Colonic mucosa (tissue), 4 donors: ENCODE results near the gene CDK4. TPM values are rescaled to one million over a fixed set of nuclear protein-coding genes. Genes with fewer than 3 reads are reported as not detected.

Experiments used
- DNase-seq: peaks from one replicate; pipeline ENCODE4 v3.0.0-alpha.2; 2020
- H3K27ac ChIP-seq: fragments of 200-600 bp; one replicate; pipeline ENCODE4 v1.8.0; 2021
- H3K27me3 ChIP-seq: fragments of 200-600 bp; one replicate; pipeline ENCODE4 v1.8.0; 2021
- H3K36me3 ChIP-seq: fragments of 200-600 bp; one replicate; pipeline ENCODE4 v1.8.0; 2021
- H3K4me1 ChIP-seq: fragments of 200-600 bp; one replicate; pipeline ENCODE4 v1.8.0; 2021; ENCODE audit warnings: mild to moderate bottlenecking
- H3K4me3 ChIP-seq: fragments of 200-600 bp; one replicate; pipeline ENCODE4 v1.8.0; 2021
- H3K9ac ChIP-seq, 2 donors: one replicate each; pipeline ENCODE4 v1.7.0; 2013; ENCODE audit warnings: control low read depth in 2 of 2, low read depth in 2 of 2, low read length in 2 of 2
- H3K9me3 ChIP-seq: fragments of 200-600 bp; one replicate; pipeline ENCODE4 v1.8.0; 2021
- intact Hi-C: fragments of 100-400 bp; cut with DNase I; formaldehyde crosslinking; loops from one replicate; pipeline ENCODE4 v1.14.1; 2022
- total RNA-seq, 2 donors: library from RNA; stranded (reverse); fragmentation: NEBNext Ultra II Directional in 1 of 2; extraction: Animal tissue kit (Norgen Biotek cat#: 25700) in 1 of 2; gene quantifications; one replicate each; pipeline ENCODE4 v1.2.1, GENCODE V29; 2021
- TF ChIP-seq, protein P1 (sequence below): fragments of 200-600 bp; IDR thresholded peaks from one replicate; pipeline ENCODE4 v1.8.0; 2022; ENCODE audit warnings: antibody characterized with exemption, mild to moderate bottlenecking
- donor health status: healthy.
- donor health status: DM: no; HTN: no; CAD: no.
- donor health status: DM: no; HTN: no; CAD: no.

CDK4 gene
- 100 to 1,000 TPM in 1 of 2 donors, 10 to 100 TPM in 1; 45.7 to 121 TPM for total RNA-seq

DNA sequence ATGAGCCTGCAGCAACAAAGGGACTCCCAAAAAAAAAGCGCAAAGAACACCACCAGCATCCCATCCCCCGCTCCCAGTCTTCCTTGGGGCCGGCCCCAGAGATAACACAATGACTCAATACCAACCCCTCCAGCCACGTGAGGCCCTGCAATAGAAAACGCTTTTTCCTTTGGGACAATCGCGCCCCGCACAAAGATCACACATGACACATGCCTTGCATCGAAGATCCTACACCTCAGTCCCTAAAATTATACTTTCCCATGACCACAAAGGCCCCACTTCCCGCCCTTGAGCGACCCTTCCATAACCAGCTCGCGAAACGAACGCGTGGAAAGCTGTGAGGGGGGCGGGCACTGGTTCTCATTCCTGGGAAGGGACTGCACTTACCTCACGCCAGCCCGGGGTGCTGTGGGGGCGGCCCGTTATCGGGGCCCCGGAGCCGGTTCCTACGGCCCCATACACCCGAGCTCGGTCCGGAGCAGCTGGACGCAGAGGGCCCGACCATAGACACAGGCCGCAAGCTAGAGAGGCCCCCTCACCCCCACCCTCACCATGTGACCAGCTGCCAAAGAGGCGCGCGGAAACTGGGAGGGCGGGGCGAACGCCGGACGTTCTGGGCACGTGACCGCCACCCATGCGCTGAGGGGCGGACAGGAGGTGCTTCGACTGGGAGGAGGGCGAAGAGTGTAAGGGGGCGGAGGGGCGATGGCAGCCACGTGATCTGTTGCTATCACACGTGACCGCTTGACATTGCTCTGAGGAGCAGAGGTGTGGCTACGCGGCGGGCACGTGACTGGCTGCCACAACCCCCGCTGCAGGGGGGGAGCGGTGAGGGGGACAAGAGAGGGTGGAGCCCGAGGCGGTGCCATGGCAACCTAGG is at the start of gene CDK4:
Gene CDK4, minus strand, starts transcription at position 523 of the 880 bp plus-strand sequence. CDS start 593 bp downstream, outside the sequence.
- no peaks in the 10 kb centered on the region for H3K27me3 ChIP-seq
- peaks cover 6% of the 10 kb centered on the region for H3K36me3 ChIP-seq
- no peaks in the 10 kb centered on the region for H3K4me1 ChIP-seq
- H3K27ac ChIP-seq, result peak within 1 kb of the TSS; percentile 64
- peak within 1 kb of the TSS; percentile 74 to 84 for H3K9ac ChIP-seq
- intact Hi-C loops, result no loop called here
- no peaks in the 10 kb centered on the region for H3K9me3 ChIP-seq
- peak within 1 kb of the TSS; percentile 73 for H3K4me3 ChIP-seq
- peak; percentile 98 for DNase-seq
- TF ChIP-seq, protein P1, sequence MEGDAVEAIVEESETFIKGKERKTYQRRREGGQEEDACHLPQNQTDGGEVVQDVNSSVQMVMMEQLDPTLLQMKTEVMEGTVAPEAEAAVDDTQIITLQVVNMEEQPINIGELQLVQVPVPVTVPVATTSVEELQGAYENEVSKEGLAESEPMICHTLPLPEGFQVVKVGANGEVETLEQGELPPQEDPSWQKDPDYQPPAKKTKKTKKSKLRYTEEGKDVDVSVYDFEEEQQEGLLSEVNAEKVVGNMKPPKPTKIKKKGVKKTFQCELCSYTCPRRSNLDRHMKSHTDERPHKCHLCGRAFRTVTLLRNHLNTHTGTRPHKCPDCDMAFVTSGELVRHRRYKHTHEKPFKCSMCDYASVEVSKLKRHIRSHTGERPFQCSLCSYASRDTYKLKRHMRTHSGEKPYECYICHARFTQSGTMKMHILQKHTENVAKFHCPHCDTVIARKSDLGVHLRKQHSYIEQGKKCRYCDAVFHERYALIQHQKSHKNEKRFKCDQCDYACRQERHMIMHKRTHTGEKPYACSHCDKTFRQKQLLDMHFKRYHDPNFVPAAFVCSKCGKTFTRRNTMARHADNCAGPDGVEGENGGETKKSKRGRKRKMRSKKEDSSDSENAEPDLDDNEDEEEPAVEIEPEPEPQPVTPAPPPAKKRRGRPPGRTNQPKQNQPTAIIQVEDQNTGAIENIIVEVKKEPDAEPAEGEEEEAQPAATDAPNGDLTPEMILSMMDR, result no peak

DNA sequence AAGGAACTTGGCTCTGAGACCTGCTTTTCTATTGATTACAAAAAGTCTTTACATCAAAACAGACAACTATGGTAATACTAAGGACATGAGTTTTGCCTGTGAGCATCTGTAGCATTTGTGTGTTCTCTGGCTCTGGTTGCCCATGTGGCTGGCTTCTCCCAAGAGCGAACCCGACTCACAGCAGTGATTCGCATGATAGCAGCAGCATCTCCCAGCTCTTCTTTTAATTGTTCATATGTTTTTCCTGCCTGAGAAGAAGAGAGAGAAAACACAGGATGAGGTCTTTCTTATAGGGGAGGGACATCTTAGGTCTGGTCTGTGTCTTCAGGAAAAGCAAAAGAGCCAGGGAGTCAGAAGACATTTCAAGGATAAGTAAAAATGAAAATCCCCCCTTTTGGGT is 48.9 kb upstream of the CDK4 start:
- TF ChIP-seq, protein P1, result no peak
- Histone ChIP-seq H3K36me3 (peaks cover 7% of the 10 kb centered on the region), H3K9me3 (no peaks in the 10 kb centered on the region), H3K9ac (no peak overlapping the region), H3K4me3 (no peak overlapping the region), H3K27ac (no peak overlapping the region), H3K27me3 (no peaks in the 10 kb centered on the region), H3K4me1 (no peaks in the 10 kb centered on the region)
- intact Hi-C loops, result loop anchor here (5.0 kb wide), 1 partner anchor 106 kb away; no protein-coding TSS in a partner anchor
- no peak for DNase-seq

DNA sequence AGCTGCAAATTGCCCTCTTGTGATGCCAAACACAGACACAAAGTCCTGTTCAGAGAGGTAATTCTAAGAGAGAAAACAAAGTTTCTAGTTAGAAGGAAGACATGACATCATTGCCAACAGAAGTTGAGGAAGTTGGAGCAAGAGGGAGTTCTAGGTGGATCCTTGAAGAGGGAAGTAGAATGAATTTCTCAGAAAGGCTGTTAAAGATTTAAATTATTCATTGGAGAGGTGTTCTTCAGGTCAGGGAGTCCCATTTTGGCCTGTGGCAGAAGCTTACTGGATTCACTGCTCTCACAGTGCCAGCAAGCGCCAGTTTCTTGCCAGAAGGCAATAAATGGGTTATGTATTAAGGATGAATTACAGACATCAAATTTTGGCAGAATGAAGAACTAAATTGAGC is 45.8 kb upstream of the CDK4 start:
- Histone ChIP-seq H3K4me3 (no peak overlapping the region), H3K27ac (no peak overlapping the region), H3K36me3 (peaks cover 7% of the 10 kb centered on the region), H3K4me1 (no peaks in the 10 kb centered on the region), H3K9me3 (no peaks in the 10 kb centered on the region), H3K27me3 (no peaks in the 10 kb centered on the region), H3K9ac (no peak overlapping the region)
- intact Hi-C loops, result no loop called here
- DNase-seq, result no peak
- TF ChIP-seq, protein P1, result no peak

DNA sequence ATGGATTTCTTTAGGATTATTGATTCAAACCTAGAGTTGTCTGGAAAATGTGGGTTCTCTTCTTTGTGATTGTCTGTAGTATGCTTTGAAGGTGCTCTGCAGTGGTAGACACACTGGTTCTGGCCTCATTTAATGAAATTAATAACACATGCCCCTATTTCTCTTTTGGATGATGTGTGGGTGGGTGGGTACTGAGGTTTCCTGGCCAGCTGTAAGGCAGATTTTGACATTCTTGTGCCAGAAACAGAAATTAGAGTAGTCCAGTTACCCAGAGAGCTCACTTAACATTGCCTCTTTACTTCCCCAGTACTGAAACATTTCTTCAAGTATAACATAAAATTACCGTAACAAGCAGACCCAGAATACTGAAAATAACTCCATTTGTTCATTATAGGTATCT is 44.9 kb upstream of the CDK4 start:
- TF ChIP-seq, protein P1, result no peak
- no peak for DNase-seq
- Histone ChIP-seq H3K27ac (no peak overlapping the region), H3K9ac (no peak overlapping the region), H3K4me3 (no peak overlapping the region), H3K4me1 (no peaks in the 10 kb centered on the region), H3K36me3 (peaks cover 1% of the 10 kb centered on the region), H3K9me3 (no peaks in the 10 kb centered on the region), H3K27me3 (no peaks in the 10 kb centered on the region)
- intact Hi-C loops, result no loop called here

DNA sequence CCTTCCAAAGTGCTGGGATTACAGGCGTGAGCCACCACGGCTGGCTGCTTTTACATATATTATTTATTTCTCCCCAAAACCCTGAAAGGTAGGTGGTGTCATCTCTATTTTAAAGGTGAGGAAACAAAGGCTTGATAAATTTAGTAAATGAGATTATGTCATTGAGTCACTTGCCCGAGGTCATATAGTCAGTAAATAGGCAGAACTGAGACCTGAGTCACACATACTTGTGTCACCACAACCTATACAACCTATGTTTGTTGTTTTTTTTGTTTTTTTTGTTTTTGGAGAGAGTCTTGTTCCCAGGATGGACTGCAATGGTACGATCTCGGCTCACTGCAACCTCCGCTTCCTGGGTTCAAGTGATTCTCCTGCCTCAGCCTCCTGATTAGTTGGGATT is 43.2 kb upstream of the CDK4 start:
- no peaks in the 10 kb centered on the region for H3K27me3 ChIP-seq
- H3K9me3 ChIP-seq, result no peaks in the 10 kb centered on the region
- no peak for DNase-seq
- no peaks in the 10 kb centered on the region for H3K4me1 ChIP-seq
- H3K4me3 ChIP-seq, result no peak overlapping the region
- TF ChIP-seq, protein P1, result no peak
- H3K27ac ChIP-seq, result no peak overlapping the region
- no peak overlapping the region for H3K9ac ChIP-seq
- H3K36me3 ChIP-seq, result no peaks in the 10 kb centered on the region
- intact Hi-C loops, result no loop called here
